IPS DF 4.7 (cell line): Measurements from ENCODE around the gene ADD2.
"Not testable (repeated sequence)": the region's sequence is repeated elsewhere in the genome, so short reads cannot be mapped to it uniquely, and the experiment has no call there.

ENCODE experiments used
- DNase-seq: peaks from one replicate; pipeline ENCODE4 v3.0.0-alpha.2; 2013; ENCODE audit warnings: low spot score; ENCODE audit errors: extremely low read depth

Gene ADD2

GRCh38 chr2:70751881-70752280 is 16.1 kb downstream of the ADD2 start:
- no peak for DNase-seq

GRCh38 chr2:70750320-70750719 is 17.7 kb downstream of the ADD2 start:
- no peak for DNase-seq

DNA sequence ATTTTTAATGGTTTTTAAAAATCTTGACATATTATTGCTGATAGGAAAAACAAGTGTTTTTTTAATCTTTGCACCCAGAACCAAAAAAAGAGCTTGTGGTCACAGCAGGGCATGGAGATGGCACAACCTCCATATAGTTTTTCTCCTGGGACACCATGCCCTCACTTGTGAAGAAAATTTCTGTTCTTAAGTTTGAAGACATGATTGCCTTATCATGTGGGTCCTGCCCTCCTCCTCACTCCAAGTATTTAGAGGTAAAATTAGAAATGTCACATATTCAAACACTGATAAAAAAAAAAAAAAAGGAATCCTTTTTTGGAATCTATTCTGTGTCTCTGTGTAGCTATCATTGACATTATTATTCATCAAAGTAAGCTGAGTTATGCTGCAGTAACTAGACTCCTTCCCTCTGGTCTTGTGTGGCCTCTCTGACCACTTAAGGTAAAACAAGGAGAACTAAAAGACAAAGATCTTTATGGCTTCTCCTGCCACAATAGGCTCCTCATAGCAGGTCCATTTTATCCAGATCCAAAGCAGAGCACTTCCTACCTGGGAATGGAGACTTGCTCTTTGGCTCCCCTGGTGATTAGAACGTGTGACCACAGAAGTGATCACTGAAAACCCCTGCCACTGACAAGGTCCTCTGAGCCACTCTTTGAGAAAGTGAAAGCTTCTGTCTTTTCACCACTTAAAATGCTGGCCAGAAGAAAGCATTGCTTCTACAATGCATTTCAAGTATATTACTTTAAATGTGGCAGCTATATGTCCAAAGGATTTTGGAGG is 19.8 kb downstream of the ADD2 start:
- no peak for DNase-seq

DNA sequence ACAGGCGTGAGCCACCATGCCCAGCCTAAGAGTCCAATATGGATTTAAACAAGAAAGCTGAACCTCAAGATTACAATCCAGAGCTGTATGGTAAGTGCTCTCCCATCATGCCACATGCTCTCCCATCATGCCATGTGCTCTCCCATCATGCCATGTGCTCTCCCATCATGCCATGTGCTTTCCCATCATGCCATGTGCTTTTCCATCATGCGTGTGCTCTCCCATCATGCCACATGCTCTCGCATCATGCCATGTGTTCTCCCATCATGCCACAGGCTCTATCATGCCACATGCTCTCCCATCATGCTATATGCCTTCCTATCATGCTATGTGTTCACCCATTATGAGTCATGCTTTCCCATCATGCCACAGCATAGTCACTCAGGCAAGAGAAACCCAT is 20.7 kb downstream of the ADD2 start:
- DNase-seq, result no peak

DNA sequence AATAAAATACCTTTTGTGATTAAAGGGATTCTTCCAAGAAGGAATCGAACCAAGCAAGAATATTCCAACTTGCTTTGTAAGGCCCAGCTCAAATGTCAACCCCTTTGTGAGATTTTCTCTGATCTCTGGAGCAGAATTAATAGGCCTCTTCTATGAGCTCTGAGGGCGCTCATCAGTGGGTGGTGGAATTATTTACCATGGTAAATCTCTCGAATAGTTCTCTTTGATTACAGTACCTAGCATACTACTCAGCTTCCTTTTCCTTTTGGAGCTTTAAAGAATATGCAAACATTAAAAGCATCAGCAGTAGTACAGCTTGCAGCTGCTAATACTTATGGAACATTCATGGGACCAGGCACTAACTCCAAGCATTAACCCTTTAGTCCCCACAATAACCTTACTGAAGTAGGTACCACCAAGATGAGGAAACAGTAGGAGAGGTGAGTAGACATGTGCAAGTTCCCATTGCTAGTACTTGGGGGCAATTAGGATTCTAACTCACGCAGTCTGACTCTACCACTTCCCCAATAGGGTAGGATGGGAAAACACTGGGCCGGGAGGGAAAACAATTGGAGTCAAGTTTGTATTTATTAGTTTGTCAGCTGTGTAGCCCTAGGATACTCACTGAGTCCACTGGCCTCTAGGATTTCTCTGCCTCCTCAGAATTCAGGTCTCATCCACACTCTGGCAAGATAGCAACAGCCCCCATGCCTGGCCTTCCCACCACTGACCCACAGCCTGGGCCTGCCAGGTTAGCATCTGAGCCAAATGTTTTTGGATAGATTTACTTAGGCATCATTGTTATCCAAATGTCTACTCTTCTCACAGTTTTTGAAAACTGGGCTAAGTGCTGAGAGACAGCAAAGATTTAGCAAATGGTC is 21.7 kb downstream of the ADD2 start:
- DNase-seq, result no peak

GRCh38 chr2:70745276-70745825 is 22.6 kb downstream of the ADD2 start:
- DNase-seq, result no peak

- no peak for DNase-seq
Measured at GRCh38 chr2:70744397-70744796, 23.6 kb downstream of the ADD2 start.

GRCh38 chr2:70743677-70744076 is 24.3 kb downstream of the ADD2 start:
- DNase-seq, result no peak

- DNase-seq, result no peak
Measured at GRCh38 chr2:70743068-70743467, 24.9 kb downstream of the ADD2 start.

DNA sequence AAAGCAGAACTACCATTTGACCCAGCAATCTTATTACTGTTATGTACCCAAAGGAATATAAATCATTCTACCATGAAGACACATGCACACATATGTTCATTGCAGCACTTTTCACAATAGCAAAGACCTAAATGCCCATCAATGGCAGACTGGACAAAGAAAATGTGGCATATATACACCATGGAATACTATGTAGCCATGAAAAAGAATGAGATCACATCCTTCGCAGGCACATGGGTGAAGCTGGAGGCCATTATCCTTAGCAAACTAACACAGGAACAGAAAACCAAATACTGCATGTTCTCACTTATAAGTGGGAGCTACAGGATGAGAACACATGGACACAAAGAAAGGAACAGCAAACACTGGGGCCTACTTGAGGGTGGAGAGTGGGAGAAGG is 28.5 kb downstream of the ADD2 start:
- not testable (repeated sequence) for DNase-seq

- no peak for DNase-seq
Measured at GRCh38 chr2:70738159-70738558, 29.8 kb downstream of the ADD2 start.

- no peak for DNase-seq
Measured at GRCh38 chr2:70735071-70735470, 32.9 kb downstream of the ADD2 start.

DNA sequence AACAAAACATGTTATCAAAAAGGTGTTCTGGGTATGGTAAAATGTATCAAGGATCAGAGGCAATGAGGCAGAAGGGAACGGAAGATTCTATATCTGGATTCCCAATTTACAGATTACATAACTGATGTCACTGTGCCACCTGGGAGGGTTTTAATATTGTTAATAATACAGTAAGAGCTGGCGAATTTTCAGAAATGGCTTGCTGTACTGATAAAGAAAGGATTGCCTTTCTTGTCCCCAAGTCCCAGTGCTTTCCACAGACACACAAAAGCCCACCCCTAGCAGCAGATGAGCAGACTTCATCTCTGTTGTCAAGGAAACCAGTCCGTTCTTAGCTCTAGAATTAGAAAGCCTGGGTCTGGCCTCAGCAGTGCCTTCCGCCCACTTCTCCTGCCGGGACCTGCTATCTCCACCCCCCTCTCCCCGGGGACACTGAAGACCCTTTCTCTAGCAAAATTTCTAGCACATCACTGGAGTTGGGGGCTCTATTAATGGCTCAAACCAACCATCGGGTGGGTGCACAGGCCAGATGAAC is 34.3 kb downstream of the ADD2 start:
- DNase-seq, result no peak

GRCh38 chr2:70732766-70733645 is 35.0 kb downstream of the ADD2 start:
- no peak for DNase-seq

- DNase-seq, result no peak
Measured at GRCh38 chr2:70730730-70731129, 37.3 kb downstream of the ADD2 start.

- no peak for DNase-seq
Measured at GRCh38 chr2:70729647-70730046, 38.4 kb downstream of the ADD2 start.

- DNase-seq, result no peak
Measured at GRCh38 chr2:70728128-70728527, 39.9 kb downstream of the ADD2 start.

- no peak for DNase-seq
Measured at GRCh38 chr2:70726947-70727725, 40.9 kb downstream of the ADD2 start.

- DNase-seq, result no peak
Measured at GRCh38 chr2:70725505-70725904, 42.5 kb downstream of the ADD2 start.

GRCh38 chr2:70724366-70724765 is 43.6 kb downstream of the ADD2 start:
- DNase-seq, result no peak
